OCI-LY3 (cell line): ENCODE measurements around the gene PHLDA2.

Experiments used
- H2AFZ ChIP-seq: fragments of 200-600, 300-600 bp; shearing (Covaris generic); 2 replicates; pipeline ENCODE4 v1.6.0; 2014; ENCODE audit warnings: antibody characterized with exemption, low read depth, low read length
- H3K27ac ChIP-seq: fragments of 200-600, 300-600 bp; sonication (generic); 2 replicates; pipeline ENCODE4 v1.5.1; 2014; ENCODE audit warnings: mild to moderate bottlenecking, low read length, moderate library complexity, mixed read lengths
- H3K27me3 ChIP-seq: fragments of 200-600, 300-600 bp; sonication (generic); 2 replicates; pipeline ENCODE4 v1.6.1; 2014; ENCODE audit warnings: low read depth, low read length, mixed read lengths
- H3K36me3 ChIP-seq: fragments of 200-600, 300-600 bp; sonication (generic); replicated peaks from 2 replicates; pipeline ENCODE3; 2014; ENCODE audit warnings: low read depth, low read length, mixed read lengths
- H3K4me1 ChIP-seq: fragments of 300-600, 200-600 bp; sonication (generic); 2 replicates; pipeline ENCODE4 v1.6.1; 2014; ENCODE audit warnings: low read length, mixed read lengths
- H3K4me2 ChIP-seq: fragments of 200-600, 300-600 bp; sonication (generic); 2 replicates; pipeline ENCODE4 v1.6.1; 2014; ENCODE audit warnings: low read length, mixed read lengths
- H3K4me3 ChIP-seq: fragments of 300-600, 200-600 bp; sonication (generic); 2 replicates; pipeline ENCODE4 v1.5.1; 2014; ENCODE audit warnings: antibody characterized with exemption, mild to moderate bottlenecking, low read length, moderate library complexity
- H3K79me2 ChIP-seq: fragments of 300-600, 200-600 bp; shearing (Covaris generic); 2 replicates; pipeline ENCODE4 v1.6.1; 2014; ENCODE audit warnings: mild to moderate bottlenecking, low read length, mixed read lengths
- H3K9ac ChIP-seq: fragments of 300-600, 200-600 bp; shearing (Covaris generic); 2 replicates; pipeline ENCODE4 v1.6.0; 2014; ENCODE audit warnings: mild to moderate bottlenecking, low read length, moderate library complexity
- H3K9me3 ChIP-seq: fragments of 200-600, 300-600 bp; shearing (Covaris generic); 2 replicates; pipeline ENCODE4 v1.6.1; 2014; ENCODE audit warnings: low read length, mixed read lengths; ENCODE audit not compliant: insufficient read depth
- H4K20me1 ChIP-seq: fragments of 200-600, 300-600 bp; sonication (generic); 2 replicates; pipeline ENCODE4 v1.6.1; 2016; ENCODE audit warnings: low read length, mixed read lengths; ENCODE audit not compliant: insufficient read depth
- EZH2phosphoT487 ChIP-seq: fragments of 200-600 bp; shearing (Covaris generic); IDR thresholded peaks from 2 replicates; pipeline ENCODE4 v1.6.1; 2018; ENCODE audit warnings: antibody characterized with exemption, mixed run types, low read depth
- TF ChIP-seq, protein P1 (sequence below): fragments of 200-600, 300-600 bp; sonication (generic); IDR thresholded peaks from 2 replicates; pipeline ENCODE4 v1.5.1; 2014; ENCODE audit warnings: antibody characterized with exemption, low read length, low read depth

The PHLDA2 gene

GRCh38 chr11:2919188-2919587 is 10.0 kb downstream of the PHLDA2 start:
- Histone ChIP-seq H3K9me3 (no peaks in the 10 kb centered on the region), H3K36me3 (no peaks in the 10 kb centered on the region), H3K4me3 (no peak overlapping the region), H3K9ac (no peak overlapping the region), H2AFZ (no peak overlapping the region), H3K27ac (no peak overlapping the region), H4K20me1 (no peaks in the 10 kb centered on the region), H3K79me2 (no peaks in the 10 kb centered on the region), H3K4me1 (no peaks in the 10 kb centered on the region), H3K27me3 (no peaks in the 10 kb centered on the region), H3K4me2 (no peak overlapping the region)
- TF ChIP-seq, protein P1, sequence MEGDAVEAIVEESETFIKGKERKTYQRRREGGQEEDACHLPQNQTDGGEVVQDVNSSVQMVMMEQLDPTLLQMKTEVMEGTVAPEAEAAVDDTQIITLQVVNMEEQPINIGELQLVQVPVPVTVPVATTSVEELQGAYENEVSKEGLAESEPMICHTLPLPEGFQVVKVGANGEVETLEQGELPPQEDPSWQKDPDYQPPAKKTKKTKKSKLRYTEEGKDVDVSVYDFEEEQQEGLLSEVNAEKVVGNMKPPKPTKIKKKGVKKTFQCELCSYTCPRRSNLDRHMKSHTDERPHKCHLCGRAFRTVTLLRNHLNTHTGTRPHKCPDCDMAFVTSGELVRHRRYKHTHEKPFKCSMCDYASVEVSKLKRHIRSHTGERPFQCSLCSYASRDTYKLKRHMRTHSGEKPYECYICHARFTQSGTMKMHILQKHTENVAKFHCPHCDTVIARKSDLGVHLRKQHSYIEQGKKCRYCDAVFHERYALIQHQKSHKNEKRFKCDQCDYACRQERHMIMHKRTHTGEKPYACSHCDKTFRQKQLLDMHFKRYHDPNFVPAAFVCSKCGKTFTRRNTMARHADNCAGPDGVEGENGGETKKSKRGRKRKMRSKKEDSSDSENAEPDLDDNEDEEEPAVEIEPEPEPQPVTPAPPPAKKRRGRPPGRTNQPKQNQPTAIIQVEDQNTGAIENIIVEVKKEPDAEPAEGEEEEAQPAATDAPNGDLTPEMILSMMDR, result no peak
- TF ChIP-seq EZH2phosphoT487, result no peak

GRCh38 chr11:2917842-2918490 is 11.3 kb downstream of the PHLDA2 start:
- Histone ChIP-seq H3K4me2 (no peak overlapping the region), H3K9me3 (no peaks in the 10 kb centered on the region)

DNA sequence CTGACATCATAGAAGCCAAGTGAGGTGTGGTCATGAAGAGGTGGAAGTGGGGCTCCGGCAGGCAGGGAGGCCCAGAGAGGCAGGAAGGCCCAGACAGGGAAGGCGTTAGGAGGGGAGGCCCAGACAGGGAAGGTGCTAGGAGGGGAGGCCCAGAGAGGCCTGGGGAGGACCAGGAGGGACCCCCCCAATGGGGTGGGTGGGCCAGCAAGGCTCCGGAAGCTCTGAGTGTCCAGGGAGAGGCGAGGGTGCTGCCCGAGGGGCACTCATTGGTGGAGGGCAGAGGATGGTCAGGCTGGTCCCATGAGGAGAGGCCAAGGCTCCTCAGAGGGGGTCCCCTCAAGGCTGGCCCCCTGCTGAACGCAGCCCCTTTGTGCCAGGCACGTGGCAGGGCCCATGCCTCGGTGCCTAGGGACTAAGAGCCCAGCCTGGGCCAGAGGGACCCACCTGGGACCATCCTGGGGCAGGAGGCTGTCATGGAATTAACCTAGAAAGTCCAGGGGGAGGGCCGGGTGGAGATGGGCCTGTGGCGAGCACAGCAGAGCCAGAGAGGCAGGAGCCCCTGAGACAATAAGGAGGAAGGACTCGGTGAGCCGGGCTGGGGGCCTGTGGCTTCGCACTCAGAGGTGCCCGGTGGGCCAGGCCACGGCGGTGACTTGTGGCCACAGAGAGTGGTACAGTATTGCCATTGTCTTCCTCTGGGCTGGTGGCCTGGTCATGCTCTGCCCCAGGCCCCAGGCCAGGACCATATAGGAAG is 12.2 kb downstream of the PHLDA2 start:
- Histone ChIP-seq H3K27ac (no peak overlapping the region), H3K36me3 (no peaks in the 10 kb centered on the region), H4K20me1 (no peaks in the 10 kb centered on the region), H3K27me3 (no peaks in the 10 kb centered on the region), H3K79me2 (no peaks in the 10 kb centered on the region), H2AFZ (no peak overlapping the region), H3K4me1 (no peaks in the 10 kb centered on the region), H3K4me2 (no peak overlapping the region), H3K9ac (no peak overlapping the region), H3K4me3 (no peak overlapping the region), H3K9me3 (no peaks in the 10 kb centered on the region)
- TF ChIP-seq EZH2phosphoT487, result no peak

More at GRCh38 chr11:2917842-2918490, 11.3 kb downstream of the PHLDA2 start:
- no peaks in the 10 kb centered on the region for H3K79me2 ChIP-seq
- no peaks in the 10 kb centered on the region for H3K27me3 ChIP-seq
- no peaks in the 10 kb centered on the region for H4K20me1 ChIP-seq
- no peak overlapping the region for H2AFZ ChIP-seq
- no peaks in the 10 kb centered on the region for H3K36me3 ChIP-seq
- no peak for TF ChIP-seq EZH2phosphoT487
- no peaks in the 10 kb centered on the region for H3K4me1 ChIP-seq
- no peak overlapping the region for H3K4me3 ChIP-seq
- H3K9ac ChIP-seq, result no peak overlapping the region
- H3K27ac ChIP-seq, result no peak overlapping the region

GRCh38 chr11:2916114-2916891 is 12.9 kb downstream of the PHLDA2 start:
- H3K27me3 ChIP-seq, result no peaks in the 10 kb centered on the region
- no peak overlapping the region for H3K27ac ChIP-seq
- H2AFZ ChIP-seq, result no peak overlapping the region
- H3K9me3 ChIP-seq, result no peaks in the 10 kb centered on the region
- H3K9ac ChIP-seq, result no peak overlapping the region
- no peaks in the 10 kb centered on the region for H3K79me2 ChIP-seq
- H3K4me2 ChIP-seq, result no peak overlapping the region
- H3K4me3 ChIP-seq, result no peak overlapping the region
- no peaks in the 10 kb centered on the region for H4K20me1 ChIP-seq
- H3K36me3 ChIP-seq, result no peaks in the 10 kb centered on the region
- no peaks in the 10 kb centered on the region for H3K4me1 ChIP-seq
- TF ChIP-seq EZH2phosphoT487, result no peak
- TF ChIP-seq, protein P1, result no peak
